Posterior vena cava (tissue), 2 donors: ENCODE results near the gene THOC2. TPM values are rescaled to one million over a fixed set of nuclear protein-coding genes. Genes with fewer than 3 reads are reported as not detected.
"Not testable (repeated sequence)": the region's sequence is repeated elsewhere in the genome, so short reads cannot be mapped to it uniquely, and the experiment has no call there.

ENCODE experiments used
- DNase-seq: peaks from one replicate; pipeline ENCODE4 v3.0.0-alpha.2; 2020; ENCODE audit warnings: low spot score
- intact Hi-C, 2 donors: fragments of 100-400 bp; cut with DNase I; formaldehyde crosslinking; loops; one replicate each; pipeline versions ENCODE4 v1.14.1 to v1.14.2; 2022 to 2023
- total RNA-seq, 2 donors: library from RNA; stranded (reverse); fragmentation: NEBNext Ultra II Directional; extraction: Animal tissue kit (Norgen Biotek cat#: 25700); gene quantifications; one replicate each; pipeline ENCODE4 v1.2.1, GENCODE V29; 2021
- donor health status: DM: yes; HTN: yes; CAD: no.
- donor health status: DM: yes; HTN: yes; CAD: no.

Gene THOC2
- total RNA-seq, 2 donors from 2014 or later, result 60.8 to 63.5 TPM

DNA sequence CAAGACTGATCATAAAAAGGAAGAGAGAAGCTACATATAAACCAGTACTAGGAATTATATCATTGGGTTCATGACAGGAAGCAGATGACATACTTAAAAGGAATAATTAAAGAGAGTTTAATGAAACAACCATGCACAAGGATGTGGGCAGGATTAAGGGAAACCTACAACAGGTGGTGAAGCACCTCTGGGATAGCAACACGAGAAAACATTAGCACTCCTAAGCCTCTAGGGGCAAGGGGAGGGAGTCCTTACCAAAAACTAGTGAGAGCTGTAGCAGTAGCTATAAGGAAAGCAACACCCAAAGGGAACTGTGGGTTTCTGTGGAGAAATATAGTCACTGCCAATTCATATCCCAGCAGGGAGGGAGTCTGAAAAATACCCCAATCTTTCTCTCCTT is 7.2 kb upstream of the THOC2 start:
- intact Hi-C loops, result no loop called here
- DNase-seq, result no peak

- intact Hi-C loops, result no loop called here
- no peak for DNase-seq
Measured at GRCh38 chrX:123739474-123739873, 6.6 kb upstream of the THOC2 start.

GRCh38 chrX:123738378-123738940 is 5.6 kb upstream of the THOC2 start:
- intact Hi-C loops, result no loop called here
- DNase-seq, result no peak

GRCh38 chrX:123736333-123736921 is 3.6 kb upstream of the THOC2 start:
- no peak for DNase-seq
- intact Hi-C loops, result no loop called here

DNA sequence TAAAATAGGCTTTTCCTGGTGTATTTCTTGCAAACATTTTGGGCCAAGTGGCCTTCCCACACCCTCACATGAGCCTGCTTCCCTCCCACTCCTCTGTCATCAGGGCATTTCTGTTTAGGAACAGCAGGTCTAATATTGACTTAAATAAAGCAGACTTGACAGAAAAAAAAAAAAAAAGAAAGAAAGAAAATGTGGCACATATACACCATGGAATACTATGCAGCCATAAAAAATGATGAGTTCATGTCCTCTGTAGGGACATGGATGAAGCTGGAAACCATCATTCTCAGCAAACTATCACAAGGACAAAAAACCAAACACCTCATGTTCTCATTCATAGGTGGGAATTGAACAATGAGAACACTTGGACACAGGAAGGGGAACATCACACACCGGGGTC is 2.3 kb upstream of the THOC2 start:
- DNase-seq, intact Hi-C loops: not testable (repeated sequence)

- intact Hi-C loops, DNase-seq: not testable (repeated sequence)
Measured at GRCh38 chrX:123734079-123734478, 1.2 kb upstream of the THOC2 start.

DNA sequence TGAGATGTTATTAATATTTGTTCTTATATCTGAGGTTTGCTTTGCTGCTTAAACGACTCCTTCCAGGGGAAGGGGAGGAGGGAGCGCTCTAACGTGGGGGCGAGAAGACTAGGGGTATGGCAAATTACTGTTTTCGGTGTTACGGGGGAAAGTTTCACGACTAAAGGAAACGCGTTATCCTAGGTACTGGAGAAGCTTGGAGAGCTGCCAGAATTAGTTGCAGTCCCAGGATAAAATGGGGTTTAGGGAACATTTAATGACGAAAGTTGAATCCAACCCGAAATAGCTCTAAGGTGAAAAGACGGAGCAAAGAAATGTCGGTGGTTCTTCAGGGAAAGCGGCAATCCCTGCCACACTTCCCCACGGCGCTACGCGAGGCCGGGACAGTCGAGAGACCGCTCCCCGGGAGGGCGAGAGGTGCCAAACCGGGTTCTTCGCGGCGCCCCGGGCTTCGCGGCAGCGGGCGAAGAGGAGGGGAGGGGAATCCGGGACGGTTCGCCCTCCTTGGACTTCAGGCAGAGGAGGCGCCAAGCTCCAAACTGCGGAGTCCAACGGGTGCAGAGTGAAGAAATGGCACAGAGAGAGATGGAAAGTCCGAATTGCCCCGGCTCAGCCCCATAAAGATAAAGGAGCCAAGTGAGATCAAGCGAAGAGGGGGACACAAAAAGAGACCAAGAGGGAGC is 724 bp downstream of the THOC2 start:
- intact Hi-C loops, result no loop called here
- no peak for DNase-seq

DNA sequence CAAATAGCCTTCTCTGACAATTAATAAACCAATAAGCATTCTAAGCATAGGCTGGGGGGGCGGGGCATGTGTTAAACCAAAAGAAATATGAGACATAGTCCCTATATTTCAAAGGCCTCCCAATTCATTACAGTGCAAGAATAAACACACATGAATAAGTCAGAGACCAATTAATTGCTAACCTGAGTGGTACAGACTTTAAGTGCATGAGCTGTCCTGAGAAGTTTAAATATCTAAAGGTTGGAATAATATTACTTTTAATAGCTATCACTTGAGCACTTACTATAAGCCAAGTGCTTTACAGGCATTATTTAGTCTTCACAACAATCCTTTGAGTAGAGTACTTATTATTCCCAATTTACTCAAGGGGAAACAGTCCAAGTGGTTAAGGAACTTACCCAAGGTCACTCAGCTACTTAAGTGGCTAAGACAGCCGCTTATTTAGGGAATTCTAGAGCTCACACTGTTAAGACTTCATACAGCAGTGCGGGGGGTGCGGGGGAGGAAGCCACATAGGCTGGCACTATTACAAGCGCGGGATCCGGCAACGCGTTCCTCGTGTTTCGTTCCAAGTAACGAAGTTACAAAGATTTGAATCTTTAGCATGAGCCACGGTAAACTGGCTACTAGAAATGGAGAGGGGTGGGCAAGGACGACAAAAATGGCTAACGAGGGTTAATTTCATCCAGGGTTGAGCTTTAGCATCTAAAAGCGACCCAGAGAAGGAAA is 1.4 kb downstream of the THOC2 start:
- intact Hi-C loops, result no loop called here
- no peak for DNase-seq

GRCh38 chrX:123728554-123728953 is 4.3 kb downstream of the THOC2 start:
- intact Hi-C loops, result no loop called here

GRCh38 chrX:123728016-123728415 is 4.8 kb downstream of the THOC2 start:
- intact Hi-C loops, result no loop called here
- no peak for DNase-seq

More at GRCh38 chrX:123728554-123728953, 4.3 kb downstream of the THOC2 start:
- DNase-seq, result no peak

DNA sequence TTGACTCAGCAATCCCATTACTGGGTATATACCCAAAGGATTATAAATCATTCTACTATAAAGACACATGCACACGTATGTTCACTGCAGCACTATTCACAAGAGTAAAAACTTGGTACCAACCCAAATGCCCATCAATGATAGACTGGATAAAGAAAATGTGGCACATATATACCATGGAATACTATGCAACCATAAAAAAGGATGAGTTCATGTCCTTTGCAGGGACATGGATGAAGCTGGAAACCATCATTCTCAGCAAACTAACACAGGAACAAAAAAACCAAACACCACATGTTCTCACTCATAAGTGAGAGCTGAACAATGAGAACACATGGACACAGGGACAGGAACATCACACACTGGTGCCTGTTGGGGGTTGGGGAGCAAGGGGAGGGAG is 10.7 kb downstream of the THOC2 start:
- DNase-seq, intact Hi-C loops: not testable (repeated sequence)

DNA sequence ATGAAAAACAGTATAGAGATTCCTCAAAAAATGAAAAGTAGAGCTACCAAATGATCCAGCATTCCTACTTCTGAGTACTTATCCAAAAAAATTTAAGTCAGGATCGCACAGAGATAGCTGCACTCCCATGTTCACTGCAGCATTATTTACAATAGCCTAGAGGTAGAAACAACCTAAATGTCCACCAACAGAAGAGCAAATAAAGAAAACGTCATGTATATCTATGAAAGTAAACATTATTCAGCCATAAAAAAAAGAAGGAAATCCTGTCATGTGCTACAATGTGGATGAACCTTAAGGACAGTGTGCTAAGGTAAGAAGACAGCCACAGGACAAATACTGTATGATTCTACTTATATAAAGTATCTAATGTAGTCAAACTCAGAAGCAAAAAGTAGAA is 12.4 kb downstream of the THOC2 start:
- DNase-seq, result no peak
- intact Hi-C loops, result no loop called here

DNA sequence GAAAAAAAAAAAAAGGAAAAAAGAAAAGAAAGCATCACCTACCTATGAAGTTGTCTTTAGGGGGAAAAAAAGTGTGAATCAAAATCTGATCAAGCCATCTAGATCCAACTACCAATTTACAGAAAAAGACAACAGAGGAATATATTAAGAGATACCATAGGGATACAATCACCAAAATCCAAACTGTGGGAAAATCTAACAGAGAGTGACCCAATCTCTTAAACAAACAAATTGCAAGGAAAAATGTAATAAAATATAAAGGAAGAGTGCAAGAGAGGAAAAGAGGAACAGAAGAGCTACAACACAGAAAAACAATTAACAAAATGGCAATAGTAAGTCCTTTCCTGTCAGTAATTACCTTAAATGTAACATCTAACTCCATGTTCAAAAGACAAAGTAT is 19.0 kb downstream of the THOC2 start:
- intact Hi-C loops, result no loop called here
- no peak for DNase-seq

- intact Hi-C loops, result no loop called here
Measured at GRCh38 chrX:123713434-123713833, 19.4 kb downstream of the THOC2 start.

DNA sequence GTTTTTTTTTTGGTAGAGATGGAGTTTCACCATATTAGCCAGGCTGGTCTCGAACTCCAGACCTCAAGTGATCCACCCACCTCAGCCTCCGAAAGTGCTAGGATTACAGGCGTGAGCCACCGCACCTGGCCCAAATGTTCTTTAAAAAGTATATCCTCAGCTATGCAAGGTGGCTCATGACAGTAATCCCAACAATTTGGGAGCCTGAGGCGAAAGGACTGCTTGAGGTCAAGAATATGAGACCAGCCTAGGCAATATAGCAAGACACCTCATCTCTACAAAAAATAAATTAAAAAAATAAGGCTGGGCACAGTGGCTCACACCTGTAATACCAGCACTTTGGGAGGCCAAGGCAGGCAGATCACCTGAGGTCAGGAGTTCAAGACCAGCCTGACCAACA is 21.7 kb downstream of the THOC2 start:
- DNase-seq, intact Hi-C loops: not testable (repeated sequence)

More at GRCh38 chrX:123713434-123713833, 19.4 kb downstream of the THOC2 start:
- no peak for DNase-seq

DNA sequence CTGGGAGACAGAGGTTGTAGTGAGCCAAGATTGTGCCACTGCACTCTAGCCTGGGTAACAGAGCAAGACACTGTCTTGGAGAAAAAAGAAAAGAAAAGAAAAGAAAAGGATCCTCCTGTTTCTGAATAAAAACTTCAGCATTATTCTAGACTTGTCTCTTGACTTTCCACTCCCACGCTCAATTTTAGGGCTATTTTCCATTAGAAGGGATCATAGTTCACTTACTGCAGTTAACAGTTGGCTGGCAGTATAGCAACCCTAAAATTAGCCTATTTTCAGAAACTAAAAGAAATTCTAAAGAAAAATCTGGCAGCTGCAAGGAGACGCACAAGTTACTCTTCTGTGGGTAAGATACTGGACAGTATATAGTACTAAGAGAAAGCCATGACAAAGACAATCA is 28.1 kb downstream of the THOC2 start:
- intact Hi-C loops, result no loop called here

GRCh38 chrX:123698979-123699520 is 33.8 kb downstream of the THOC2 start:
- no peak for DNase-seq
- intact Hi-C loops, result no loop called here

More for the DNA sequence above, 28.1 kb downstream of the THOC2 start:
- DNase-seq, result no peak

DNA sequence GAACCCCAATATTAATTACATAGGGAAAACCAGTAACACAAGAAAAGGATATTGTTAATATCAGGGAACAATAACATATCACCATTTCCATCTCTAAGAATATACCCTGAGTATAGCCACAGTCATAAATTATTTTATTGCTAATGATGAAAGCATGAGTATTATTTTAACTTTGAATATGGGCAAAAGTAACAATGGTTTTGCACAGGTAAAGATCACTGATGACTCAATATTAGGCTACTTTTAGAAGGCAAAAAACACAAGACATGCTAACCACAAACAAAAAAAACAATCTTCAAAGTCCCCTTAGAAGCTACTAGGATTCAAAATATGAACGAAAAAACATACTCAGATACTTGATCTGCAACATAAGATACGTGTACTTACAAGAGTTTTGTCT is 36.5 kb downstream of the THOC2 start:
- no peak for DNase-seq
- intact Hi-C loops, result no loop called here

- DNase-seq, result no peak
- intact Hi-C loops, result no loop called here
Measured at GRCh38 chrX:123695242-123695641, 37.6 kb downstream of the THOC2 start.

DNA sequence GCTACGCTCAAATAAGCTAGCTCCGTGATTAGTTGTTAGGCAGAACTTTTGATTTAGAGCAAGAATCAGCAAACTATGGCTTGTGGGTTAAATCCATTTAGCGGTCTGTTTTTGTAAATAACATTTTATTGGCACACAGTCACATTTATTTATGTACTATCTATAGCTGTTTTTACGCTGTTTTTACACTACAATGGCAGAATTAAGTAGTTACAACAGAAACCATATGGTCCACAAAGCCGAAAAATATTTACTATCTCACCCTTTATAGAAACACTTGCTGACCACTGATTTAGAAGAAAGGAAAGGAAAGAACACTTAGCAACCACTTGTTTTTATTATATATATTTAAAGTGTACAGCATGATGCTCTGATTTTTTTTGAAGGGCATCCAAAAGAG is 41.1 kb downstream of the THOC2 start:
- intact Hi-C loops, result no loop called here
- DNase-seq, result no peak
